BLaER1 treated with 17β-estradiol and CSF1 and Interleukin-3, amounts not matched to agents 10 nM and 100 nM (cell line): ENCODE measurements around the gene KNTC1.

Experiments used
- H3K27ac ChIP-seq, 11 experiments: shearing (Covaris generic); formaldehyde crosslinking; 2 replicates each; pipeline ENCODE4 v1.8.1; 2022
- H3K27me3 ChIP-seq, 11 experiments: shearing (Covaris generic); formaldehyde crosslinking; 2 replicates each; pipeline ENCODE4 v1.8.1; 2022
- H3K36me3 ChIP-seq, 11 experiments: shearing (Covaris generic); formaldehyde crosslinking; 2 replicates each; pipeline ENCODE4 v1.8.1; 2022
- H3K4me1 ChIP-seq, 10 experiments: shearing (Covaris generic); formaldehyde crosslinking; 2 replicates each; pipeline ENCODE4 v1.8.1; 2022
- H3K4me2 ChIP-seq, 11 experiments: shearing (Covaris generic); formaldehyde crosslinking; 2 replicates each; pipeline ENCODE4 v1.8.1; 2022
- H3K4me3 ChIP-seq, 10 experiments: shearing (Covaris generic); formaldehyde crosslinking; 2 replicates each; pipeline ENCODE4 v1.8.1; 2022
- H3K9ac ChIP-seq, 11 experiments: shearing (Covaris generic); formaldehyde crosslinking; 2 replicates each; pipeline ENCODE4 v1.8.1; 2022
- H3K9me3 ChIP-seq, 11 experiments: shearing (Covaris generic); formaldehyde crosslinking; replicated peaks in 1 of 11; 2 replicates each; pipeline ENCODE4 v1.8.1; 2022
- H4K20me1 ChIP-seq, 11 experiments: shearing (Covaris generic); formaldehyde crosslinking; 2 replicates each; pipeline ENCODE4 v1.8.1; 2022
- Cebpa-rat ChIP-seq, 11 experiments: shearing (Covaris generic); IDR thresholded peaks; 2 replicates each; pipeline ENCODE4 v1.8.1; 2022

Gene KNTC1

DNA sequence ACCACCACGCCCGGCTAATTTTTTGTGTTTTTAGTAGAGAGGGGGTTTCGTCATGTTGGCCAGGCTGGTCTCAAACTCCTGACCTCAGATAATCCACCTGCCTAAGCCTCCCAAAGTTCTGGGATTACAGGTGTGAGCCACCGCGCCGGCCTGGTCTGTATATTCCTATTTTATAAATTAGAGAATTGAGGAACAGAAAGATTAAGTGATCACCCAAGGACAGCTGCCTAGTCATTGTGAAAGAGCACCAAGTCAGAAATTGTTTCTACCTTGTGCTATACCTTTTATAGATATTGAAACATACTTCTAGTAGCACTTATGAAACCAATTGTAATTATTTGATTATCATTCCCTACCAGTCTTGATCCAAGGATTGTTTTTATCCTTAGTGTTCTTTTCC, 1.9 kb downstream of the KNTC1 start:
- Histone ChIP-seq H3K4me3 (no peak overlapping the region), H4K20me1 (peaks cover 16 to 24% (median 22%) of the 10 kb centered on the region in 11 experiments), H3K9ac (peak overlapping the region in 5 of 11 experiments; percentile 3 to 100 (median 99); a peak in 5 of 22 replicates), H3K27me3 (no peaks in the 10 kb centered on the region), H3K27ac (no peak overlapping the region), H3K4me2 (peak overlapping the region in 10 of 11 experiments; percentile 72 to 93 (median 84); a peak in 16 of 22 replicates), H3K36me3 (peaks cover 34 to 71% (median 65%) of the 10 kb centered on the region in 11 experiments), H3K9me3 (no peaks in the 10 kb centered on the region), H3K4me1 (peaks cover 25 to 35% (median 27%) of the 10 kb centered on the region in 10 experiments)
- no peak for TF ChIP-seq Cebpa-rat (IDR thresholded peaks at IDR 0.05)

DNA sequence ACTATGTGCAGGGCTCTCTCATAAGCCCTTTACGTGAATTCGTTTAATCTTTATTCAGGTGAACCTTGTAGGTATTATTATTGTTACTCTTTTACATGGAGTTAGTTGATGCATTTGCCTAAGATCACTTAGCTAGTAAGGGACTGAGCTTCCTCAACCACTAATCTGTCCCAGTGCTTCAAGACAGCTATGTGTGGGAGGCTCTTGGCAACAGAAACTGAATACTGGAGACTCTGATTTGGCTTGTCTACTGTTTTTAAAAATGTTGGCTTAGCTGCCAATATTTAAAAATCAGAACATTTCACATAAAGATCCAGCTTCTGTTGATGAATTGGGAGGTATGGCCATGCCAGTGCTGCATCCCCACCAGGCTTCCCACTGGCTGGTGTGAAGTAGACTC, 6.8 kb downstream of the KNTC1 start:
- no peak overlapping the region for H3K27ac ChIP-seq
- peaks cover 43 to 100% (median 96%) of the 10 kb centered on the region in 11 experiments for H3K36me3 ChIP-seq
- H4K20me1 ChIP-seq, result no peaks in the 10 kb centered on the region; a peak in 2 of 22 replicates
- no peak overlapping the region for H3K4me3 ChIP-seq
- no peaks in the 10 kb centered on the region for H3K27me3 ChIP-seq
- H3K4me2 ChIP-seq, result no peak overlapping the region
- H3K4me1 ChIP-seq, result peaks cover under 1 to 8% (median 3%) of the 10 kb centered on the region in 10 experiments; a peak in 16 of 20 replicates
- no peak for TF ChIP-seq Cebpa-rat (IDR thresholded peaks at IDR 0.05)
- H3K9me3 ChIP-seq, result no peaks in the 10 kb centered on the region
- H3K9ac ChIP-seq, result no peak overlapping the region

- Histone ChIP-seq H3K27ac (no peak overlapping the region), H4K20me1 (no peaks in the 10 kb centered on the region; a peak in 2 of 22 replicates), H3K4me1 (peaks cover 0 to 10% (median 7%) of the 10 kb centered on the region in 10 experiments; a peak in 13 of 20 replicates), H3K9me3 (no peaks in the 10 kb centered on the region), H3K4me3 (no peak overlapping the region), H3K9ac (no peak overlapping the region), H3K36me3 (peaks cover 42 to 100% (median 95%) of the 10 kb centered on the region in 11 experiments), H3K4me2 (no peak overlapping the region), H3K27me3 (no peaks in the 10 kb centered on the region)
- TF ChIP-seq Cebpa-rat (IDR thresholded peaks at IDR 0.05), result no peak
Observed at GRCh38 chr12:122537021-122537420, 10.0 kb downstream of the KNTC1 start.

GRCh38 chr12:122538496-122538895, 11.4 kb downstream of the KNTC1 start:
- Histone ChIP-seq H3K9ac (no peak overlapping the region), H3K4me2 (no peak overlapping the region), H3K4me1 (peaks cover 0 to 10% (median 7%) of the 10 kb centered on the region in 10 experiments; a peak in 13 of 20 replicates), H3K9me3 (no peaks in the 10 kb centered on the region), H3K36me3 (peaks cover 46 to 100% (median 95%) of the 10 kb centered on the region in 11 experiments), H3K4me3 (no peak overlapping the region), H3K27me3 (no peaks in the 10 kb centered on the region), H4K20me1 (no peaks in the 10 kb centered on the region; a peak in 2 of 22 replicates), H3K27ac (no peak overlapping the region)
- no peak for TF ChIP-seq Cebpa-rat (IDR thresholded peaks at IDR 0.05)

DNA sequence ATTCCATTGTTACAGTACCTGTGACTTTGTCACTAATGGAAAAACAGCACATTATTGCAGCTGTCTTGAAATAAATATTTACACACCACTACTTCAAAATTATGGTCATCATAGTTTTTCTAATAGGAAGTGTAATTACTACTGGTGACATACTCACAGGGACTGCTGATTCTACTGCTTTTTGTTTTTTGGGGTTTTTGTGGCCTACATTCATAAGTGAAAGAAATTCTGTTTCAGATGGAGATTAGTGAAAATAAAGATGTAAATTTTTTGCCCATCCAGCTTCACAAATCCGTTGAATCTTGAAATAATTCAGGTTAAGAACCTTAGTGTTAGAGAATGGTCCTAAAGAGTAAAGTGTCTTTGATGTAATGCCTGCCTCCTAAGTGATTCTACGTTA, 17.5 kb downstream of the KNTC1 start:
- H3K4me1 ChIP-seq, result peaks cover 0 to 10% (median 7%) of the 10 kb centered on the region in 10 experiments; a peak in 13 of 20 replicates
- no peak overlapping the region for H3K4me2 ChIP-seq
- H3K9ac ChIP-seq, result no peak overlapping the region
- H3K27me3 ChIP-seq, result no peaks in the 10 kb centered on the region
- no peaks in the 10 kb centered on the region for H3K9me3 ChIP-seq
- TF ChIP-seq Cebpa-rat (IDR thresholded peaks at IDR 0.05), result no peak
- no peak overlapping the region for H3K27ac ChIP-seq
- no peak overlapping the region for H3K4me3 ChIP-seq
- no peaks in the 10 kb centered on the region for H4K20me1 ChIP-seq
- H3K36me3 ChIP-seq, result peaks cover 44 to 100% (median 94%) of the 10 kb centered on the region in 11 experiments

GRCh38 chr12:122545855-122546254, 18.8 kb downstream of the KNTC1 start:
- H4K20me1 ChIP-seq, result no peaks in the 10 kb centered on the region
- H3K27ac ChIP-seq, result no peak overlapping the region
- H3K27me3 ChIP-seq, result no peaks in the 10 kb centered on the region
- peaks cover 0 to 8% (median 5%) of the 10 kb centered on the region in 10 experiments; a peak in 13 of 20 replicates for H3K4me1 ChIP-seq
- H3K9ac ChIP-seq, result no peak overlapping the region
- no peak overlapping the region for H3K4me3 ChIP-seq
- peaks cover 55 to 100% (median 97%) of the 10 kb centered on the region in 11 experiments for H3K36me3 ChIP-seq
- H3K9me3 ChIP-seq, result no peaks in the 10 kb centered on the region
- no peak for TF ChIP-seq Cebpa-rat (IDR thresholded peaks at IDR 0.05)
- H3K4me2 ChIP-seq, result no peak overlapping the region

DNA sequence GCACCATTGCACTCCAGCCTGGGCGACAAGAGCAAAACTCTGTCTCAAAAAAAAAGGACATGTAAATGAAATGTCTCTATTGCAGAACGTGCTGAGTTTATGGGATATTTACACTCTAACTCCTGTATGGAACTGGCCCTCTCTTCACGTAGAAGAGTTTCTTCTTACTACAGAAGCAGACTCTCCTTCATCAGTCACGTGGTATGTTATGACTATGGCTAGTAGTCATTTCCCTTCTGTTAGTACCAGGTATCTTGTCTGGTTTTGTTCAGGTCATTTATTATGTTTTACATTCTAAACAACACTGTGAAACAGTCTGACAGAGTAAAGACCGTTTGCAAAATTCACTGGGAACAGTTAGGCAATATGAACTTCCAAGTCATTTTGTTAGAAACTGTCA, 20.3 kb downstream of the KNTC1 start:
- no peak for TF ChIP-seq Cebpa-rat (IDR thresholded peaks at IDR 0.05)
- peaks cover 60 to 100% (median 98%) of the 10 kb centered on the region in 11 experiments for H3K36me3 ChIP-seq
- H3K27me3 ChIP-seq, result no peaks in the 10 kb centered on the region
- no peak overlapping the region for H3K4me3 ChIP-seq
- H3K4me1 ChIP-seq, result no peaks in the 10 kb centered on the region
- H4K20me1 ChIP-seq, result no peaks in the 10 kb centered on the region
- H3K9ac ChIP-seq, result no peak overlapping the region
- H3K27ac ChIP-seq, result no peak overlapping the region
- no peaks in the 10 kb centered on the region for H3K9me3 ChIP-seq
- H3K4me2 ChIP-seq, result no peak overlapping the region

GRCh38 chr12:122558745-122559641, 31.9 kb downstream of the KNTC1 start:
- Histone ChIP-seq H3K4me2 (no peak overlapping the region), H4K20me1 (peaks cover 0 to 9% (median 0%) of the 10 kb centered on the region in 11 experiments; a peak in 2 of 22 replicates), H3K27ac (no peak overlapping the region), H3K36me3 (peaks cover 58 to 100% (median 97%) of the 10 kb centered on the region in 11 experiments), H3K9ac (no peak overlapping the region), H3K4me3 (no peak overlapping the region), H3K4me1 (no peaks in the 10 kb centered on the region), H3K9me3 (peaks cover 0 to 15% (median 10%) of the 10 kb centered on the region in 11 experiments; a peak in 11 of 22 replicates), H3K27me3 (no peaks in the 10 kb centered on the region)
- no peak for TF ChIP-seq Cebpa-rat (IDR thresholded peaks at IDR 0.05)

DNA sequence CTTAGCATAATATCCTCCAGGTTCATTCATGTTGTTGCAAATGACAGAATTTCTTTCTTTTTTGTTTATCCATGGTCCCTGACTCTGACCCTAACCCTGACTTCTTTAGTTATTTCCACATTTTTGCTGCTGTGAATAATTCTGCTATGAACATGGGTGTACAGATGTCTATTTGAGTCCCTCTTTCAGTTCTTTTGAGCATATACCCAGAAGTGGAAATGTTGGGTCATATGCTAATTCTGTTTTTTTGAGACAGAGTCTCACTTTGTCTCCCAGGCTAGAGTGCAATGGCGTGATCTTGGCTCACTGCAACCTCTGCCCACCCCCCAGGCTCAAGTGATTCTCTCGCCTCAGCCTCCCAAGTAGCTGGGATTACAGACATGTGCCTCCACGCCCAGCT, 33.1 kb downstream of the KNTC1 start:
- peaks cover 57 to 100% (median 97%) of the 10 kb centered on the region in 11 experiments for H3K36me3 ChIP-seq
- H3K27ac ChIP-seq, result no peak overlapping the region
- H3K9me3 ChIP-seq, result peaks cover 0 to 15% (median 10%) of the 10 kb centered on the region in 11 experiments; a peak in 11 of 22 replicates
- no peak for TF ChIP-seq Cebpa-rat (IDR thresholded peaks at IDR 0.05)
- no peaks in the 10 kb centered on the region for H3K27me3 ChIP-seq
- no peak overlapping the region for H3K4me3 ChIP-seq
- H4K20me1 ChIP-seq, result peaks cover 0 to 9% (median 0%) of the 10 kb centered on the region in 11 experiments; a peak in 1 of 22 replicates
- no peak overlapping the region for H3K4me2 ChIP-seq
- no peak overlapping the region for H3K9ac ChIP-seq
- no peaks in the 10 kb centered on the region for H3K4me1 ChIP-seq
